ENCODE measurements around the gene MINAR2. TPM values are rescaled to one million over a fixed set of nuclear protein-coding genes. Genes with fewer than 3 reads are reported as not detected.

MINAR2 gene
- total RNA-seq, 1 donor from 2014 or later, result not detected

DNA sequence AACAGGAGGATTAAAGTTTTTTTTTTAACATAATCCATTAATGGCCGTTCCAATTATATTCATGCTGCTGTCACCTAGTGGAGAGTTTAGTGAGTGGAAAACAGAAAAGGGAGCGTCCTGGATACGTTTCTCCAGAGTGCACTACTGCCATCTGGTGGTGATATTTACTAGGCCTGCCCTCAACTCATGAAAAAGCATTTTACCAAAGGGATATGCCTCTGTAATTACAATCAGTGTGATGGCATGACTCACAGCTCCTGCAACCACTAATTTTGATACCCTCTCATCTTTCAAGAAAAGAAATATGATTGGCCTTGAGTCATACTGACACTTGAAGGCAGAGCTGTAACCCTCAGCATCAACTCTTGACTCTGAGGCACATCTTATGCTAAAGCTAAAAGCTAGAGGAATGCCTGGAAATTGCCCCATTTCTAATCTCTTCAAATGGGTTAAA lies 20.1 kb downstream of the MINAR2 start:
- H3K36me3 ChIP-seq (ENCODE audit: control insufficient read depth, insufficient read depth, low read length), result no peaks in the 10 kb centered on the region
- H3K27me3 ChIP-seq (ENCODE audit: control insufficient read depth, insufficient read depth, low read length), result no peaks in the 10 kb centered on the region
- peak; percentile 97 for TF ChIP-seq CTCF (IDR thresholded peaks at IDR 0.05; ENCODE audit: insufficient read depth, low read length, poor library complexity, severe bottlenecking)
- DNase-seq (ENCODE audit: low read depth), result peak; percentile 39
- no peak overlapping the region for H3K4me3 ChIP-seq (ENCODE audit: low read depth, low read length)

DNA sequence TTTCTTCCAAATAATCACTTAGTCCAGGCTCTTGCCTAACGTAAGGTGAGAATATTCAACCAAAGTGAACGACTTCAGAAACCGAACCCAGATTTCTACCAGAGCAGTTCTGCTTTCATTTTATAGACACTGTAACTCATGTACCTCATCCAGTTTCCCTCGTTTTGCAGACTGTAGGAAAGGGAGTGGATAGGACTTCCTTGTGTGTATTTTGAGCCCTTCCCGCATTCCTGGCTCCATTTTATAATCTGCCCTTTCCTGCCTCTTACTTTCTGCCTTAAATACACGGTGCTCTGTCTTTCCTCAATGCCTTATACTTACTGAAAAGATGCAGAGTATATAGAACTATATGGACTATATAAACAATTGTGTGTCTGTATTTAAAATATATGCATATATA lies 20.8 kb downstream of the MINAR2 start:
- Histone ChIP-seq H3K27me3 (ENCODE audit: control insufficient read depth, insufficient read depth, low read length) (no peaks in the 10 kb centered on the region), H3K36me3 (ENCODE audit: control insufficient read depth, insufficient read depth, low read length) (no peaks in the 10 kb centered on the region), H3K4me3 (ENCODE audit: low read depth, low read length) (no peak overlapping the region)
- TF ChIP-seq CTCF (IDR thresholded peaks at IDR 0.05; ENCODE audit: insufficient read depth, low read length, poor library complexity, severe bottlenecking), result no peak
- DNase-seq (ENCODE audit: low read depth), result no peak

DNA sequence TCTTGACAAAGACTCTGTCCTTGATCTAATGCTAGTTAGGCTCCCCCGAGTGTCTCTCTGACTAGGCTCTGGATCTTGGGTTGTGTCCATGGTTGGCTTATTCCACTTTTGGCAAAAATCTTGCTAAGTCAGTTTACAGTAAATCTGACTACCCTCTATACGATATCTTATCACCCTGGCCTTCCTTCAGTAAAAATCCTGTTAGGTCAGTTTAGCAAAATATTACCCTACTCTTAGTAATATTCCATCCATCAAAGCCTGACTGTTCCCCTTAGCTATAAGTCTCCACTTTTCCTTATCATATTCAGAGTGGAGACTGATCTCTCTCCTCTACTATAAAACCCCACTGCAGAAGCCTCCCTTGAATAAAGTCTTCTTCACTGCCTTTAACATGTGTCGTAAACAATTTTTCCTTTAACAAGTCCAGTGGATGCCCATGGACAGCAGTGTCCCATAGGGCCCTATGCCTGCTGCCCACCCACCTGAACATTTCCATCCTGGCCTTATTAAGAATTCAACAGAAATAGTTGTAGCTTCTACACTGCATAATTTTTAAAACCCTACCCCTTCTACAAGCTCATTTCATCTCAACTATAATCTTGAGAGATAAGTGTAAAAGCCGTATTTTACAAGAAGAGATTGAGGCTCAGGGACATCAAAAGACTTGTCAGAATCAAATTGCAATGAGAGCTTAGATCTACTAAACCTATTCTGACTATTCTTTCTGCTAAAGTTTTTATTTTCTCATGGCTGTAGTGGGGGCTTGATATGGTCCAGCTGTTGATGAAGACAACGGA lies 22.3 kb downstream of the MINAR2 start:
- TF ChIP-seq CTCF (IDR thresholded peaks at IDR 0.05; ENCODE audit: insufficient read depth, low read length, poor library complexity, severe bottlenecking), result no peak
- H3K27me3 ChIP-seq (ENCODE audit: control insufficient read depth, insufficient read depth, low read length), result no peaks in the 10 kb centered on the region
- no peak overlapping the region for H3K4me3 ChIP-seq (ENCODE audit: low read depth, low read length)
- no peak for DNase-seq (ENCODE audit: low read depth)
- H3K36me3 ChIP-seq (ENCODE audit: control insufficient read depth, insufficient read depth, low read length), result no peaks in the 10 kb centered on the region

DNA sequence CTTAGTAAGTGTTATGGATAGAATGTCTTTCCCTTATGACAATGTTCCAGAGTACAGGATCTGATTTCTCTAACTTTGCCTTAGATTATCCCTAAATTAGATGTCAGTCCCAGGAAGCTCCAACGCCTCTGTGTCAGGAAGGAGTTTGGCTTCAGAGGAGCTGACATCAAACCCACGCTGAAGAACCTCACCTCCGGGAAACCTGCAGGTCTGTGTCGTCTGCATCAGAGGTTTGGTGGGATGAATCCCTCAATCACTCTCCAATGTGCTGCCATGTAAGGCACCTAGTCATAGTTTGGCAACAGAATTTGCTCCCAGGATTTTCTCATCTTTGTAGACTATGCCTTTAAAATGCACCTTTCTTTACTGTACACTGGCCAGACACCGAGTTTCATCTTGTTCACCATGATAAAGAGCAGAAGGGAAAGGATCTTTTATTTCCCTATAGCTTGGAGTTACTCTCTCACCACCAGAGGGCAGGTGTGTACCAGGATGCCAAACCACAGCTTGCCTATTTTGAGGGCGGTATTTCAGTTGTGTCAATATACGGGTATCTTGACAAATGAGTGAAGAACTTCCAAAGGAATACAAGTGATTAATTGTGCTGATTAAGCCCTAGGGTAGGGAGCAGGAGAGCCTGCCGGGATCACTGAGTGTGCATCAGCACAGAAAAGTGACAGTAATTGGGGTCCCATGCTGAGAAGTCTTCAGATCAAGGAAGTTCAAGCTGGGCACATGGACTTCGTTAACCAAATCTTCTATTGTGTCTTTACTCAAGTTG lies 23.4 kb downstream of the MINAR2 start:
- Histone ChIP-seq H3K27me3 (ENCODE audit: control insufficient read depth, insufficient read depth, low read length) (no peaks in the 10 kb centered on the region), H3K36me3 (ENCODE audit: control insufficient read depth, insufficient read depth, low read length) (no peaks in the 10 kb centered on the region), H3K4me3 (ENCODE audit: low read depth, low read length) (no peak overlapping the region)
- DNase-seq (ENCODE audit: low read depth), result peak; percentile 28
- peak; percentile 77 for TF ChIP-seq CTCF (IDR thresholded peaks at IDR 0.05; ENCODE audit: insufficient read depth, low read length, poor library complexity, severe bottlenecking)

DNA sequence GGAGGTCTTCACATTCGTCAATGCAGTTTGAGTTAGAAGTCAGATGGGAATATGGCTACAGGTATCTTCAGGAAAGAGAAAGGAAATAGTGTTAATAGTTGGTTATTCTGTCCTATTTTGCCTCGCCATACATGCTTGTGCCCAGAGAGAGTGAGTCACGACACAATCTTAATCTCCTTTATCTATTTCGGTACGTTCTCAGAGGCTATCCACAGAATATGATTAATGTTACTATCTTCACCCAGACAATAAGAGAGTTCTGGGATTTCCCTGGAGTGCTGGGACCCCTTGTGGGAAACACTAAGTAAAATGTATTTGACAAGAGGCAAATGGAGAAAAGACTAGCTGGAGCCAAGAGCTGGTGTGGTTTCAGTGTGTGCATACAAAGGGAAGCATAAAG lies 25.5 kb downstream of the MINAR2 start:
- no peak overlapping the region for H3K4me3 ChIP-seq (ENCODE audit: low read depth, low read length)
- no peak for TF ChIP-seq CTCF (IDR thresholded peaks at IDR 0.05; ENCODE audit: insufficient read depth, low read length, poor library complexity, severe bottlenecking)
- no peaks in the 10 kb centered on the region for H3K27me3 ChIP-seq (ENCODE audit: control insufficient read depth, insufficient read depth, low read length)
- no peak for DNase-seq (ENCODE audit: low read depth)
- H3K36me3 ChIP-seq (ENCODE audit: control insufficient read depth, insufficient read depth, low read length), result no peaks in the 10 kb centered on the region
